Ovary (tissue), 9 donors: ENCODE results near the gene MRTFA. TPM values are rescaled to one million over a fixed set of nuclear protein-coding genes. Genes with fewer than 3 reads are reported as not detected.

ENCODE experiments used
- DNase-seq, 5 donors: peaks; one replicate each; pipeline ENCODE4 v3.0.0-alpha.2; 2019 to 2020
- H3K27ac ChIP-seq, 2 donors: fragments of 200-600 bp; one replicate each; pipeline versions ENCODE4 v1.5.1 to v1.8.0; 2019 to 2022
- H3K27me3 ChIP-seq: fragments of 200-600 bp; one replicate; pipeline ENCODE4 v1.8.0; 2022
- H3K36me3 ChIP-seq: fragments of 200-600 bp; sonication (generic); one replicate; pipeline ENCODE4 v1.5.1; 2019
- H3K4me1 ChIP-seq: one replicate; pipeline ENCODE4 v1.8.1; 2013; ENCODE audit warnings: mild to moderate bottlenecking, moderate library complexity; ENCODE audit not compliant: insufficient read depth
- H3K4me3 ChIP-seq: fragments of 200-600 bp; sonication (generic); one replicate; pipeline ENCODE4 v1.5.1; 2017
- H3K9me3 ChIP-seq, 2 donors: fragments of 200-600 bp in 1 of 2; sonication (generic) in 1 of 2; one replicate each; pipeline versions ENCODE4 v1.5.1 to v1.8.1; 2013 to 2019; ENCODE audit warnings: mild to moderate bottlenecking in 1 of 2, moderate library complexity in 1 of 2
- EP300 ChIP-seq: sonication (generic); formaldehyde crosslinking; IDR thresholded peaks from one replicate; pipeline ENCODE4 v1.6.1; 2017; ENCODE audit warnings: antibody characterized with exemption
- POLR2A ChIP-seq: fragments of 450-650 bp; IDR thresholded peaks from one replicate; pipeline ENCODE4 v1.6.1; 2017; ENCODE audit warnings: antibody characterized with exemption, mild to moderate bottlenecking, moderate library complexity
- WGBS, 3 donors: extraction: QIAGEN DNeasy Blood & Tissue Kit in 1 of 3; methylation state at CpG; one replicate each; pipeline versions ENCODE4 v1.1.5 to v1.1.7; 2013 to 2017; 5-methylcytosine and 5-hydroxymethylcytosine counted together
- intact Hi-C, 4 donors: fragments of 100-400 bp; cut with DNase I; formaldehyde crosslinking; loops; one replicate each; pipeline versions ENCODE4 v1.11.0 to v1.15.1; 2022 to 2023
- polyA plus RNA-seq, 2 donors: library from polyadenylated mRNA; stranded (reverse); fragments of 200-250 nt in 1 of 2; fragments of 350-450 nt in 1 of 2; fragmentation: Illumina TruSeq in 1 of 2; extraction: RNeasy Lipid Tissue Mini Kit (QIAGEN cat#74804) in 1 of 2; gene quantifications; one replicate each; pipeline ENCODE4 v1.2.3, GENCODE V29; 2013 to 2014
- total RNA-seq, 7 donors: library from RNA; depleted of rRNA in 2 of 7; stranded (reverse); fragments of >200 nt in 2 of 7; fragmentation: NEBNext Ultra II Directional in 3 of 7; extraction: Animal tissue kit (Norgen Biotek cat#: 25700) in 3 of 7; gene quantifications; one replicate each; pipeline versions ENCODE4 v1.1.0 to v1.2.4, GENCODE V29; 2016 to 2023
- TF ChIP-seq, protein P1 (sequence below), 3 donors: fragments of 450-650 bp in 2 of 3; fragments of 200-600 bp in 1 of 3; IDR thresholded peaks; one replicate each; pipeline versions ENCODE4 v1.5.1 to v1.8.0; 2016 to 2022; ENCODE audit warnings: antibody characterized with exemption in 3 of 3, mild to moderate bottlenecking in 1 of 3
- donor health status: DM: no; HTN: no; CAD: no; lungs with moderate emphysema.
- donor health status: DM: no; HTN: no; CAD: no.
- donor health status: Bipolar disorder and iron deficiency.
- donor health status: DM: yes; HTN: yes; CAD: no.
- donor health status: DM: no; HTN: no; CAD: no.
- donor health status: DM: yes; HTN: yes; CAD: no.

Gene MRTFA
- total and polyA plus RNA-seq, 9 donors: 15.4 to 59.7 (median 54.9) TPM

DNA sequence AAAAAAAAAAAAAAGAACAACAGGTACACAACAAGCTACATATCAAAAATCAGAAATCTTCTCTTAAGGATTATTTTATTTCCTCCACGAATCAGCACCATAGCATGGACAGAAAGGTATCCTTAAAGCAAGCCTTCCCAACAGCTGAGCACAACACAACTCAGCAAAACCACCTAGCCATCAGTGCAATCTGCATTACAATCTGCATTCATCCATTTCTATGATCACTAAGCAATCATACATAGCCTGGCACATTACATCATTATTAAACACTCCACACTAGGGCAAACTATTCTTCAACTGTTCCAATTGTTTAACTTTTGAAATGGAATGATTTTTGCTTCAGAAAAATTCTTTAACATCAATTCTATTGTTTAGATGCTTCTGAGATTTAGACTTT, 29.0 kb downstream of the MRTFA start:
- no peak for DNase-seq
- intact Hi-C loops: no loop called here
- Histone ChIP-seq H3K9me3 (no peaks in the 10 kb centered on the region), H3K27ac (no peak overlapping the region), H3K27me3 (no peaks in the 10 kb centered on the region), H3K4me3 (no peak overlapping the region), H3K36me3 (no peaks in the 10 kb centered on the region), H3K4me1 (peaks cover 9% of the 10 kb centered on the region)
- WGBS, 3 donors: 50 to 68% (median 67%) methylated on average over 1 of the region's 1 CpG
- TF ChIP-seq POLR2A (no peak), EP300 (no peak)
- TF ChIP-seq, protein P1, sequence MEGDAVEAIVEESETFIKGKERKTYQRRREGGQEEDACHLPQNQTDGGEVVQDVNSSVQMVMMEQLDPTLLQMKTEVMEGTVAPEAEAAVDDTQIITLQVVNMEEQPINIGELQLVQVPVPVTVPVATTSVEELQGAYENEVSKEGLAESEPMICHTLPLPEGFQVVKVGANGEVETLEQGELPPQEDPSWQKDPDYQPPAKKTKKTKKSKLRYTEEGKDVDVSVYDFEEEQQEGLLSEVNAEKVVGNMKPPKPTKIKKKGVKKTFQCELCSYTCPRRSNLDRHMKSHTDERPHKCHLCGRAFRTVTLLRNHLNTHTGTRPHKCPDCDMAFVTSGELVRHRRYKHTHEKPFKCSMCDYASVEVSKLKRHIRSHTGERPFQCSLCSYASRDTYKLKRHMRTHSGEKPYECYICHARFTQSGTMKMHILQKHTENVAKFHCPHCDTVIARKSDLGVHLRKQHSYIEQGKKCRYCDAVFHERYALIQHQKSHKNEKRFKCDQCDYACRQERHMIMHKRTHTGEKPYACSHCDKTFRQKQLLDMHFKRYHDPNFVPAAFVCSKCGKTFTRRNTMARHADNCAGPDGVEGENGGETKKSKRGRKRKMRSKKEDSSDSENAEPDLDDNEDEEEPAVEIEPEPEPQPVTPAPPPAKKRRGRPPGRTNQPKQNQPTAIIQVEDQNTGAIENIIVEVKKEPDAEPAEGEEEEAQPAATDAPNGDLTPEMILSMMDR (IDR thresholded peaks at IDR 0.05): no peak

DNA sequence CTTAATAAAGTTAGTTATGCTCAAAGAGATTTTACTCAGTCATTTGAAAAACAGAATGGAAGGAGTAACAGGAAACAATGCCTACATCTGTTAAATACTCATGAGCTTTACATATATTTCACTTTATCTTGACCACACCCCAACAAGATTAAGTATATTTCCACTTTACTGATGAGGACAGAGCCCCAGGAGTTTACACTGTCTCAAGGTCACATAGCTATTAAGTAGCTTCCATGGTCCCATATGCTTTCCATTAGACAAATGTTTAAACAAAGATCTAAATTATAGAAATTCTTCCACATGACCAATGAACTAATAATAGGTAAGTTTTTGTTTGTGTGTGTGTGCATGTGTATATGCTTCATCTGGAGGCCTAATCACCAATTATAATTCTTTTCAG, 30.2 kb downstream of the MRTFA start:
- DNase-seq: no peak
- Histone ChIP-seq H3K4me3 (no peak overlapping the region), H3K9me3 (no peaks in the 10 kb centered on the region), H3K4me1 (peaks cover 18% of the 10 kb centered on the region), H3K27ac (no peak overlapping the region), H3K27me3 (no peaks in the 10 kb centered on the region), H3K36me3 (no peaks in the 10 kb centered on the region)
- TF ChIP-seq, protein P1 (IDR thresholded peaks at IDR 0.05): no peak
- TF ChIP-seq EP300 (no peak), POLR2A (no peak)
- intact Hi-C loops: no loop called here

DNA sequence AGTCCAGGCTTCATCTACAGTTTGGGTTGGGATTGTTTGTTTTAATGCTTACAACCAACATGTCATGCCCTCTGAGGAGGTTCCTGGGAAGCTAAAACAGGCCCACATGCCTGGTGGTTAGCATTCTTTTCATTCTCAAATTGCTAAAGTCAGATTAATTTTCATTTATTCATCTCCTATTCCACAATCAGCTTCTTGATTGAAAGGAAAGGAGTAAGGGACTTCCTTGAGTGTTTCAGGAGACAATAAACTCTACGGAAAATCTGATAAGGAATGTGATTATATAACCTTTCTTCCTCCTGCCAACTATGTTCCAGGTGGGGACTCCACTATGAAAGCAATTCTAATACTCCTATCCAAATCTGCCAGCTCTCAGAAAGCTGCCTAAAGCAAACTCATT, 30.8 kb downstream of the MRTFA start:
- intact Hi-C loops: no loop called here
- TF ChIP-seq POLR2A: no peak
- TF ChIP-seq, protein P1 (IDR thresholded peaks at IDR 0.05): no peak
- TF ChIP-seq EP300: no peak

DNA sequence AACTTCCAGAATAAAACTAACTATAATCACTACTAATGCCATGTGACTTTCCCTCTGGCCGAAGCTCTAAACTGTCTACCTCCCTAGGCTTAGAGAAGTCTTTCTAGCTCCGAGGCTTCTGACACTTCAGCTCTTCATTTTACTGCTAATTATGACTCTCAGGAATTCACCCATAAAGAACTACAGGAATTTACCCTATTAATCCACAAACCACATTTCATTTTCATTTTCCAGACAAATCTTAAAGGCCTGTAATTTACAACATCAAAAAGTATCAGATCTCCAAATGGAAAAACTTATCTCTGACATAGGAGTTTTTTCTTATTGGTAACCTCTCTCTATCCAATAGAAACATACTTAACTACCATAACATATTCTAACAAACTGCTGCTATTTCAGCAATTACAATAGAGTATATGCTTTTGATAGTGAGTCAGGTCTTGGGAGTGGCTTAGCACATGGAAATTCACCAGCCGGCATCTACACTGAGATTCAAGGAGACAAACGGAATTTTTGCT, 33.4 kb downstream of the MRTFA start:
- intact Hi-C loops: no loop called here
- Histone ChIP-seq H3K9me3 (no peaks in the 10 kb centered on the region), H3K4me1 (peaks cover 14% of the 10 kb centered on the region), H3K27ac (no peak overlapping the region), H3K36me3 (no peaks in the 10 kb centered on the region), H3K27me3 (no peaks in the 10 kb centered on the region), H3K4me3 (no peak overlapping the region)
- WGBS, 3 donors: 25 to 42% (median 30%) methylated on average over 4 of the region's 4 CpGs
- TF ChIP-seq EP300 (no peak), POLR2A (no peak)
- DNase-seq: no peak

More for the DNA sequence above, 30.8 kb downstream of the MRTFA start:
- WGBS, 3 donors: 7 to 36% (median 12%) methylated on average over 1 of the region's 1 CpG
- Histone ChIP-seq H3K36me3 (no peaks in the 10 kb centered on the region), H3K4me1 (peaks cover 19% of the 10 kb centered on the region), H3K9me3 (no peaks in the 10 kb centered on the region), H3K27me3 (no peaks in the 10 kb centered on the region), H3K4me3 (no peak overlapping the region), H3K27ac (no peak overlapping the region)
- DNase-seq: no peak

DNA sequence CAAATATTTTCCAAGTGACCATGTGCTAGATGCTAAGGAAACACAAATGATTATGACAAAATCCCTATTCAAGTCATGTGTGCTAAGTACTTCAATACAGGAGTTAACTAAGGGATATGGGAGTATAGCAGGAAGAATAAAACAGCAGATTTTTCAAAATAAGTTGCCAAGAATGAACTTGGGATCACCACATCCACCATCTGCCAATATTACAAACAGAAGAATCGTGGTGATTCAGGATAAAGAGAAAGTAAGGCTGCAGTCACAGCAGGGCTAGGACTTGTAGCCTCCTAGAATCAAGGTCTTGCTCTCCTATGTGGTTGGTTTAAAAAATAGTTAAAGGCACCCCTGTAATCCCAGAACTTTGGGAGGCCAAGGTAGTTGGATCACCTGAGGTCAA, 34.3 kb downstream of the MRTFA start:
- Histone ChIP-seq H3K27me3 (no peaks in the 10 kb centered on the region), H3K4me3 (no peak overlapping the region), H3K9me3 (no peaks in the 10 kb centered on the region), H3K4me1 (peaks cover 16% of the 10 kb centered on the region), H3K27ac (no peak overlapping the region), H3K36me3 (no peaks in the 10 kb centered on the region)
- no peak for DNase-seq
- 6 to 26% (median 20%) methylated on average over 1 of the region's 1 CpG for WGBS, 3 donors
- intact Hi-C loops: no loop called here
- TF ChIP-seq, protein P1 (IDR thresholded peaks at IDR 0.05): no peak
- no peak for TF ChIP-seq EP300
- TF ChIP-seq POLR2A: no peak
